Endothelial cell of umbilical vein (primary cell): ENCODE results near the gene CLSTN2. TPM values are rescaled to one million over a fixed set of nuclear protein-coding genes. Genes with fewer than 3 reads are reported as not detected.

Experiments
- BruUV-seq: library from RNA; stranded (reverse); fragments of 400-500 nt; replicated peaks from 2 replicates; lab custom pipeline; 2021; lab: Mats Ljungman, UMichigan
- CTCF ChIA-PET: fragments of 300-600, 350-600 bp; sonication (Branson Sonifier 250); formaldehyde crosslinking; loops from one replicate; lab custom pipeline; 2021; ENCODE audit warnings: antibody characterized with exemption, inconsistent platforms; lab: Charles Lee
- POLR2A ChIA-PET: fragments of 300-600, 350-600 bp; sonication (Branson Sonifier 250); formaldehyde crosslinking; loops from one replicate; lab custom pipeline; 2021; ENCODE audit warnings: antibody characterized with exemption, inconsistent platforms; lab: Charles Lee
- DNase-seq: peaks from one replicate; pipeline ENCODE4 v3.0.0-alpha.2; 2011; ENCODE audit warnings: low read depth, low spot score
- FAIRE-seq: peaks from 2 replicates; lab custom pipeline; 2011; peaks lifted over from hg19 to GRCh38; lab: Jason Lieb, UNC
- H2AFZ ChIP-seq: 2 replicates; pipeline ENCODE4 v1.6.0; 2012; ENCODE audit warnings: low read depth, low read length, control low read depth, inconsistent platforms
- H3K27ac ChIP-seq: 2 replicates; pipeline ENCODE4 v1.5.1; 2011; ENCODE audit warnings: low read depth, mild to moderate bottlenecking, control low read depth, low read length, moderate library complexity; ENCODE audit not compliant: insufficient read depth
- H3K27me3 ChIP-seq, 2 experiments: 2 replicates each; pipeline versions ENCODE4 v1.6.0 to v1.6.1; 2011; ENCODE audit warnings: low read length in 2 of 2, mixed read lengths in 1 of 2; ENCODE audit not compliant: control insufficient read depth in 2 of 2, insufficient read depth in 2 of 2
- H3K36me3 ChIP-seq, 2 experiments: 2 replicates in 1 of 2; 3 replicates in 1 of 2; pipeline ENCODE4 v1.5.1; 2011; ENCODE audit warnings: low read length in 2 of 2, mild to moderate bottlenecking in 1 of 2, moderate library complexity in 1 of 2; ENCODE audit not compliant: control insufficient read depth in 2 of 2, insufficient read depth in 2 of 2; ENCODE audit errors: extremely low read depth in 1 of 2
- H3K4me1 ChIP-seq: 3 replicates; pipeline ENCODE4 v1.5.1; 2011; ENCODE audit warnings: mild to moderate bottlenecking, low read length; ENCODE audit not compliant: control insufficient read depth, insufficient read depth; ENCODE audit errors: extremely low read depth
- H3K4me2 ChIP-seq: 2 replicates; pipeline ENCODE4 v1.6.1; 2011; ENCODE audit warnings: low read length, control low read depth, mixed read lengths; ENCODE audit not compliant: insufficient read depth
- H3K4me3 ChIP-seq, 3 experiments: fragments of 200-600 bp in 1 of 3; sonication (generic), shearing (Covaris generic) in 1 of 3; replicated peaks in 1 of 3; 2 replicates each; pipeline ENCODE4 v1.5.1; 2011 to 2016; ENCODE audit warnings: control low read depth in 3 of 3, low read length in 3 of 3, mild to moderate bottlenecking in 2 of 3, inconsistent platforms in 1 of 3, low read depth in 1 of 3, moderate library complexity in 1 of 3; ENCODE audit not compliant: insufficient read depth in 1 of 3
- H3K79me2 ChIP-seq: 2 replicates; pipeline ENCODE4 v1.6.0; 2012; ENCODE audit warnings: low read length, inconsistent platforms; ENCODE audit not compliant: control insufficient read depth, insufficient read depth
- H3K9ac ChIP-seq: replicated peaks from 2 replicates; pipeline ENCODE3; 2011; ENCODE audit warnings: low read length, control low read depth; ENCODE audit not compliant: insufficient read depth; ENCODE audit errors: extremely low read depth
- H3K9me1 ChIP-seq: replicated peaks from 3 replicates; pipeline ENCODE4 v1.6.0; 2011; ENCODE audit warnings: mild to moderate bottlenecking, low read length; ENCODE audit not compliant: control insufficient read depth, insufficient read depth; ENCODE audit errors: extremely low read depth
- H3K9me3 ChIP-seq: replicated peaks from 2 replicates; pipeline ENCODE4 v1.5.1; 2012; ENCODE audit warnings: low read length, inconsistent platforms; ENCODE audit not compliant: control insufficient read depth, insufficient read depth
- H4K20me1 ChIP-seq: replicated peaks from 2 replicates; pipeline ENCODE3; 2011; ENCODE audit warnings: mild to moderate bottlenecking, low read length; ENCODE audit not compliant: control insufficient read depth, insufficient read depth; ENCODE audit errors: extremely low read depth
- EZH2 ChIP-seq: IDR thresholded peaks from 2 replicates; pipeline ENCODE4 v1.6.1; 2012; ENCODE audit warnings: borderline replicate concordance, low read depth, mild to moderate bottlenecking, moderate library complexity, low read length, inconsistent platforms; ENCODE audit not compliant: severe bottlenecking
- FOS ChIP-seq: IDR thresholded peaks from 2 replicates; pipeline ENCODE4 v1.6.1; 2011; ENCODE audit warnings: mild to moderate bottlenecking, low read length, moderate library complexity, borderline replicate concordance; ENCODE audit not compliant: insufficient read depth
- GATA2 ChIP-seq: IDR thresholded peaks from 2 replicates; pipeline ENCODE4 v1.7.0; 2011; ENCODE audit warnings: low read depth, mild to moderate bottlenecking, moderate library complexity, mixed read lengths, low read length; ENCODE audit not compliant: insufficient read length, insufficient read depth
- JUN ChIP-seq: IDR thresholded peaks from 2 replicates; pipeline ENCODE4 v1.6.1; 2011; ENCODE audit warnings: borderline replicate concordance, low read depth; ENCODE audit not compliant: insufficient read length, insufficient read depth
- MAX ChIP-seq: IDR thresholded peaks from 2 replicates; pipeline ENCODE4 v1.6.1; 2011; ENCODE audit not compliant: insufficient read depth, insufficient read length
- MYC ChIP-seq: IDR thresholded peaks from one replicate; pipeline ENCODE4 v1.6.1; 2011; ENCODE audit warnings: mild to moderate bottlenecking, low read depth, low read length
- POLR2A ChIP-seq: IDR thresholded peaks from 2 replicates; pipeline ENCODE4 v1.6.1; 2012; ENCODE audit warnings: low read depth, mild to moderate bottlenecking, control low read depth, low read length
- POLR2AphosphoS5 ChIP-seq: IDR thresholded peaks from 2 replicates; pipeline ENCODE4 v1.6.1; 2012; ENCODE audit warnings: low read depth, mild to moderate bottlenecking, control low read depth, low read length, moderate library complexity; ENCODE audit not compliant: insufficient read depth
- dilution Hi-C: fragments of 300-500 bp; cut with MboI; formaldehyde crosslinking; loops from one replicate; pipeline ENCODE4 v1.15.0; 2019; ENCODE audit warnings: low sequenced_read_pairs; ENCODE audit not compliant: extremely low pct_ligation_motif_present
- intact Hi-C: fragments of 100-400 bp; cut with micrococcal nuclease; formaldehyde crosslinking; loops from one replicate; pipeline ENCODE4 v1.10.0; 2022
- polyA plus RNA-seq, 4 experiments: library from polyadenylated mRNA; depleted of rRNA in 3 of 4; stranded (reverse) in 3 of 4; unstranded in 1 of 4; fragments of >200 nt; gene quantifications; 2 replicates each; pipeline versions ENCODE4 v1.2.1 to v1.2.3, GENCODE V29; 2011 to 2012; ENCODE audit warnings: missing spikeins in 1 of 4
- total RNA-seq: library from RNA; stranded (reverse); gene quantifications from 2 replicates; pipeline ENCODE4 v1.2.3, GENCODE V29; 2021
- TF ChIP-seq, protein P1 (sequence below), 2 donors: IDR thresholded peaks; 1 replicate in 1 of 2; 2 replicates in 1 of 2; pipeline ENCODE4 v1.5.1; 2011; ENCODE audit warnings: low read length in 2 of 2, mild to moderate bottlenecking in 2 of 2, moderate library complexity in 2 of 2, control low read depth in 1 of 2, inconsistent platforms in 1 of 2, low read depth in 1 of 2; ENCODE audit not compliant: insufficient read depth in 1 of 2; ENCODE audit errors: extremely low read depth in 1 of 2

The CLSTN2 gene
- total and polyA plus RNA-seq, 2 donors (not counting 3 experiments of a cell fraction or from before 2014, with no cell fraction given): 0.26 to 0.38 TPM

DNA sequence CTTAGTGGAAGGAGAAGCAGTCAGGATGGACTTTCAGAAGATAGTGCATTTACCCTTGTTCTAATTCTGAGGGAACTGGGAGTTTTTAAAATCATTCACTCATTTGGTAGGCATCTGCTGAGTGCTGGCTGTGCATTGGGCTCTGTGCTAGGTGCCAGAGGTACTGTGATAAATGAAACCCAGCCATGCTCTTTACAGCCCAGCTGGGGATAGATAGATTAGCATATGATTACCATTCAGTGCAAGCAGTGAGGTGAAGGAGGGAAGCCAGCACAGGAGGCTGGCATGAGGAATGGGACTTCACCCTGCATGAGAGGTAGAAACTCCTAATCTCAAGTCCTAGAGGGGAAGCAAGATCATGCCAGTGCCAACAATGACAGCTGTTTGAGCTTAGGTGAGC, 381.0 kb downstream of the CLSTN2 start:
- H3K9me3 ChIP-seq: no peaks in the 10 kb centered on the region
- H3K4me2 ChIP-seq: no peak overlapping the region
- H3K4me1 ChIP-seq: no peaks in the 10 kb centered on the region
- H3K9me1 ChIP-seq: no peaks in the 10 kb centered on the region
- ChIA-PET CTCF (no interaction called here), POLR2A (no interaction called here)
- TF ChIP-seq JUN (no peak), MAX (no peak), GATA2 (no peak), POLR2AphosphoS5 (no peak), MYC (no peak), FOS (no peak)
- no TSS peak for BruUV-seq
- no peaks in the 10 kb centered on the region for H3K36me3 ChIP-seq
- no peak overlapping the region for H2AFZ ChIP-seq
- no peak overlapping the region for H3K4me3 ChIP-seq
- H4K20me1 ChIP-seq: no peaks in the 10 kb centered on the region
- no peak overlapping the region for H3K27ac ChIP-seq
- H3K9ac ChIP-seq: no peak overlapping the region
- FAIRE-seq: no peak
- intact Hi-C loops: no loop called here
- dilution Hi-C loops: no loop called here
- DNase-seq: no peak
- no peaks in the 10 kb centered on the region for H3K27me3 ChIP-seq
- H3K79me2 ChIP-seq: no peaks in the 10 kb centered on the region

GRCh38 chr3:140316466-140316865, 381.5 kb downstream of the CLSTN2 start:
- H4K20me1 ChIP-seq: no peaks in the 10 kb centered on the region
- FAIRE-seq (no peak), DNase-seq (no peak)
- H3K9me1 ChIP-seq: no peaks in the 10 kb centered on the region
- no peaks in the 10 kb centered on the region for H3K4me1 ChIP-seq
- no peaks in the 10 kb centered on the region for H3K36me3 ChIP-seq
- BruUV-seq: no TSS peak
- ChIA-PET POLR2A (no interaction called here), CTCF (no interaction called here)
- intact Hi-C loops: no loop called here
- H3K9ac ChIP-seq: no peak overlapping the region
- dilution Hi-C loops: no loop called here
- TF ChIP-seq EZH2 (no peak), POLR2A (no peak), MYC (no peak), JUN (no peak), MAX (no peak), GATA2 (no peak), FOS (no peak), POLR2AphosphoS5 (no peak)
- TF ChIP-seq, protein P1, sequence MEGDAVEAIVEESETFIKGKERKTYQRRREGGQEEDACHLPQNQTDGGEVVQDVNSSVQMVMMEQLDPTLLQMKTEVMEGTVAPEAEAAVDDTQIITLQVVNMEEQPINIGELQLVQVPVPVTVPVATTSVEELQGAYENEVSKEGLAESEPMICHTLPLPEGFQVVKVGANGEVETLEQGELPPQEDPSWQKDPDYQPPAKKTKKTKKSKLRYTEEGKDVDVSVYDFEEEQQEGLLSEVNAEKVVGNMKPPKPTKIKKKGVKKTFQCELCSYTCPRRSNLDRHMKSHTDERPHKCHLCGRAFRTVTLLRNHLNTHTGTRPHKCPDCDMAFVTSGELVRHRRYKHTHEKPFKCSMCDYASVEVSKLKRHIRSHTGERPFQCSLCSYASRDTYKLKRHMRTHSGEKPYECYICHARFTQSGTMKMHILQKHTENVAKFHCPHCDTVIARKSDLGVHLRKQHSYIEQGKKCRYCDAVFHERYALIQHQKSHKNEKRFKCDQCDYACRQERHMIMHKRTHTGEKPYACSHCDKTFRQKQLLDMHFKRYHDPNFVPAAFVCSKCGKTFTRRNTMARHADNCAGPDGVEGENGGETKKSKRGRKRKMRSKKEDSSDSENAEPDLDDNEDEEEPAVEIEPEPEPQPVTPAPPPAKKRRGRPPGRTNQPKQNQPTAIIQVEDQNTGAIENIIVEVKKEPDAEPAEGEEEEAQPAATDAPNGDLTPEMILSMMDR (IDR thresholded peaks at IDR 0.05; ENCODE audit: extremely low read depth in 1 of 2, insufficient read depth in 1 of 2, low read depth in 1 of 2, low read length in 2 of 2): no peak
- H3K27ac ChIP-seq: no peak overlapping the region
- no peaks in the 10 kb centered on the region for H3K79me2 ChIP-seq
- no peak overlapping the region for H3K4me2 ChIP-seq
- no peaks in the 10 kb centered on the region for H3K9me3 ChIP-seq
- H3K27me3 ChIP-seq: no peaks in the 10 kb centered on the region
- H2AFZ ChIP-seq: no peak overlapping the region
- H3K4me3 ChIP-seq: no peak overlapping the region
